Limb (tissue), 2 donors: ENCODE results near the gene RAB39B.
"Not testable (repeated sequence)": the region's sequence is repeated elsewhere in the genome, so short reads cannot be mapped to it uniquely, and the experiment has no call there.

Experiments
- DNase-seq, 2 donors: peaks; one replicate each; pipeline ENCODE4 v3.0.0-alpha.2; 2016; ENCODE audit errors: extremely low spot score in 2 of 2

The RAB39B gene, protein sequence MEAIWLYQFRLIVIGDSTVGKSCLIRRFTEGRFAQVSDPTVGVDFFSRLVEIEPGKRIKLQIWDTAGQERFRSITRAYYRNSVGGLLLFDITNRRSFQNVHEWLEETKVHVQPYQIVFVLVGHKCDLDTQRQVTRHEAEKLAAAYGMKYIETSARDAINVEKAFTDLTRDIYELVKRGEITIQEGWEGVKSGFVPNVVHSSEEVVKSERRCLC

DNA sequence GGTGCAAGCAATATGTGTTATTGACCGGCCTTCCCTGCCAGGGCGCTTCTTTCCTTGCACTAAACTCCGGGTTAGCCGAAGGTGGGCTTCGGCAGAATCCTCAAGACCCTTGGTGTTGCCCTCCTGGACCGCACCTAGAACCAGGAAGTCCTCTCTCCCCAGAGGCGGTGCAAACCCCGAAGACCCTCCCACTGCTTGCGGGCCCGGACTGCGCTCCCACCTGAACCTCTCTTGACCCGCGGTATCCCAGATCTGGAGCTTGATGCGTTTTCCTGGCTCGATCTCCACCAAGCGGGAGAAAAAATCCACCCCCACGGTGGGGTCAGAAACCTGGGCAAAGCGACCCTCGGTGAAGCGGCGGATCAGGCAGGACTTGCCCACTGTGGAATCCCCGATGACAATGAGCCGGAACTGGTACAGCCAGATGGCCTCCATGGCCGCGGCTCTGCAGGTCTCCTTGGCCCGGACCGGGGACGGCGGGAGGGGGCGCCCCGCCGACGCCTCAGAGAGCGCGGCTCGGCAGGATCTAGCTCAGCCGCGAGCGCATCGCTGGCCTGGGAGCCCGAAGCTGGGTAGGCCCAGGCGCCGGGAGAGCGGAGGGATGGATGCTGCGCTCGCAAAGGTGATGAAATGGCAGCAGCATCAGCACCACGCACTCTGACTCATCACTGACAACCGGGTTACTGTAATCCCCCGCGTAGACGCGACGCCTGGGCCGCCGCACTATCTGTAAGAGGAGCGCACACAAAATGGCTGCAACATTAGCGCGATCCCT, at the start of gene RAB39B:
Gene RAB39B, minus strand, starts transcription at position 638 of the 775 bp plus-strand sequence. Its CDS starts 203 bp downstream, at position 435.
- peak; percentile 30 to 59 for DNase-seq

DNA sequence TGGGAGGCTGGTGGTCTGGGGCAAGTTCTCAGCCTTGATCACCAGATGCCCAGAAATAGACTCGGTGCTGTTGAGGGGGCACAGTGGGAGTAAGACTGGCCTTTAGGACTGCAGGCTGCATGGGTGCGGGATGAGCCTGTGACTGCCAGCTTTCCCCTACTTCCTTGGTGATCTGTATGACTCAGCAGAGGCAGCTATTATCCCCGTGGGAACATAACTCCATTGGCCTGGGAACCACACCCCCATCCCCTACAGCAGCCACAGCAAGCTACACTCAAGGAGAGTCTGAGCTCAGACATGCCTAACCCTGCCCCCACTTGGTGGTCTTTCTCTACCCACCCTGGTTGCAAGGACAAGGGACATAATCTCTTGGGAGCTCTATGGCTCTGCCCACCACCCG, 49.5 kb upstream of the RAB39B start:
- DNase-seq = no peak

DNA sequence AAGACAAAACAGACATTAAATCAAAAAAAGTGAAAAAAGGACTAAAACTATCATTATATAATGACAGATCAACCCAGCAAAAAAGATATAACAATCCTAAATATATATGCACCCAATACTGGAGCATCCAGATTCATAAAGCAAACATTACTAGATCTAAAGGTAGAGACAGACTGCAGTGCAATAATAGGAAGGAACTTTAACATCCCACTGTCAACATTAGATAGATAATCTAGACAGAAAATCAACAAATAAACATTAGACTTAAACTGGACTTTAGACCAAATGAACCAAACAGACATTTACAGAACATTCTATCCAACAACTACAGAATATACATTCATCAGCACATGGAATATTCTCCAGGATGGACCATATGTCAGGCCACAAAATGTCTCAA, 29.5 kb upstream of the RAB39B start:
- DNase-seq = no peak

DNA sequence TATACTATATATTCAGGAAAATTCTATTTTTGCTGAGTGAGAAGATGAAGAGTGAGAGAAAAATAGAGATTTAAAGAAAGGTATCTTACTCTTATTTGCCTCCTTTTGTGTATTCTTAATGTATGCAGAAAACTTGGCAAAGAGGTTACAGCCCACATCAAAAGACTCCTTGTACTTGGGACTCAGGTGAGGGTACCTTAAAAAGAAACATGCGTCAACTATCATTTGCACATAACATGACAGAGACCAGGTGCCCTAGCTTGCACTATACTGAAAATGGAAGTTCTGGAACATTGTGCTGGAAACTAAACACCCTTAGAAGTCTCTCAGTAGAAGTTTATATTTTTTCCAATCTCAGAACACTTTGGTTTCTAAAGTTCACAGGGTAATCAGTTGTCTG, 15.6 kb upstream of the RAB39B start:
- no peak for DNase-seq

DNA sequence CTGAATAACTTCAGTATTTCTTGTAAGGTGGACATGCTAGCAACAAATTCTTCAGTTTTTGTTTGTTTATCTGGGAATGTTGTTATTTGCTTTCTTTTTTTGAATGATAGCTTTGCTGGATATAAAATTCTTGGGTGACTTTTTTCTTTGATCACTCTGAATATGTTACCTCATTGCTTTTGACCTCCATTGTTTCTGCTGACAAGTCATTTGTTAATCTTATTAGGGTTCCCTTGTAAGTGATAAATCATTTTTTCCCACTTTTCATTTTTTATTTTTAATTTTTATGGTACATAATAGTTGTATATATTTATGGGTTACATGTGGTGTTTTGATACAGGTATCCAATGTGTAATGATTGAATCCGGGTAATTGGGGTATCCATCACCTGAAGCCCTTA, 6.7 kb upstream of the RAB39B start:
- no peak for DNase-seq

DNA sequence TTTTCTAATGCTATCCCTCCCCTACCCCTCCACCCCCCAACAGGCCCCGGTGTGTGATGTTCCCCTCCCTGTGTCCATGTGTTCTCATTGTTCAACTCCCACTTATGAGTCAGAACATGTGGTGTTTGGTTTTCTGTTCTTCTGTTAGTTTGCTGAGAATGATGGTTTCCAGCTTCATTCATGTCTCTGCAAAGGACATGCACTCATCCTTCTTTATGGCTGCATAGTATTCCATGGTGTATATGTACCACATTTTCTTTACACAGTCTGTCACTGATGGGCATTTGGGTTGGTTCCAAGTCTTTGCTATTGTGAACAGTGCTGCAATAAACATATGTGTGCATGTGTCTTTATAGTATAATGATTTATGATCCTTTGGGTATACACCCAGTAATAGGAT, 3.7 kb upstream of the RAB39B start:
- DNase-seq = not testable (repeated sequence)

DNA sequence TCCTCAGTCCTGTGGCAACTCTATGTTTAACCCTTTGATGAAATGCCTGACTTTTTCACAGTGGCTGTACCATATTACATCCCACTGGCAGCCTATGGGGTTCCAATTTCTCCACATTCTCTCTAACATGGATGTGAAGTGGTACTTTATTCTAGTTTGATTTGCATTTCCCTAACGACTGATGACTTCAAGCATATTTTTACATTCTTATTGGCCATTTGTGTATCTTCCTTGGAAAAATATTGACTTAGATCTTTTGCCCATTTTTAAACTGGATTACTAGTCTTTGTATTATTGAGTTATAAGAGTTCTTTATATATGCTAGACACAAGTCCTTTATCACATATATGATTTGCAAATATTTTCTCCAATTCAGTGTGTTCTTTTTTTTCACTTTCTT, 2.1 kb upstream of the RAB39B start:
- no peak for DNase-seq

DNA sequence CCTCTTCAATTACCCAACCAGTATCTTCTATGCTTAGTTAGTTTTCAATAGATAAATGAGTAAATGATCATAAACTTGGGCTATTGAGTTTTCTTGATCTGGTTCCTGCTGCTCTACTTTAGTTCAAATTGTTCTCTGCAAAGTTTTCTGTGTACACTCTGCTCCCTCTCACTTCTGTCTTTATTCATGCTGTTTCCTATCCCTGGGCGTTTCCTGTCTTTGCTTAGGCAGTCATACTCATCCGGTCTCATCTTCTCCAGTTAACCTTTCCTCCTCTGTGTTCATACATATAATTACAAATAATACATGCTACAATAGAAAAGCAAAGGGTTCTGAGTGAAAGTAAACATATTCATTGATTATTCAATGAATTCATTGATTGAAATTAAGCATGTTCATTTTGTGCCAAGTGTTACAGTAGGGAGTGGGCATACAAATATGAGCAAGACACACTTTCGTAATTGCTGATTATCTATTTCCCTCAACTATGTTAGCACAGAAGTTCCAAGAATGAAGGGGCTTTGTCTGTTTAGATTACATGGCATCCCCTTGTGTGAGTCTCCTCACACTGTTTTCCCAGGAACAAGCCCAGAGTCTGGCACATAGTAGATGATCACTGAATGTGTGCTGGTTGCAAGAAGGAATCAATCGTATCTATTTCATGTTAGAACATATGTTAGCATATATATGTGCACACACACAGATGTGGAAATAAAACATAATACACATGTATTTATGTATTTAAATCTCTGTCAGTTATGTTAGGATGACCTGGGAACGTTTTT, 1.1 kb downstream of the RAB39B start:
- DNase-seq = no peak

DNA sequence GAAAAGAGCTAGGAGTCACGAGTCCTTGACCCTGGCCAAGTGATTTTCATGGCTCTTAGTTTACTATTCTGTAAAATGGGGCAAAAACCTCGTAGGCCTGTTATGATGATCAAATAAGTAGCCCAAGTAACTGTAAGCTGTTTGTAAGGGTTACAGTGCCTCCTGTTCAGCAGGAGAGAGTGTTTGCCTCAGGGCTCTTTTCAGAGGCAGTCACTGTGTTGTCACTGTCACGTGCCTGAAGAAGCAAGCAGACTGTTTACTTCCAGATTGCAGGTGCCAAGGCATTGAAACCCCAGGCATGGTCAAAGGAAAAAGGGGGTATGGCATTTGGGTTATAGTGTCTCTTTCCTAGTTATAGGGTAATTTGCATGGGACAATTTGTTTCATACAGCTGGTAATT, 4.5 kb downstream of the RAB39B start:
- no peak for DNase-seq

DNA sequence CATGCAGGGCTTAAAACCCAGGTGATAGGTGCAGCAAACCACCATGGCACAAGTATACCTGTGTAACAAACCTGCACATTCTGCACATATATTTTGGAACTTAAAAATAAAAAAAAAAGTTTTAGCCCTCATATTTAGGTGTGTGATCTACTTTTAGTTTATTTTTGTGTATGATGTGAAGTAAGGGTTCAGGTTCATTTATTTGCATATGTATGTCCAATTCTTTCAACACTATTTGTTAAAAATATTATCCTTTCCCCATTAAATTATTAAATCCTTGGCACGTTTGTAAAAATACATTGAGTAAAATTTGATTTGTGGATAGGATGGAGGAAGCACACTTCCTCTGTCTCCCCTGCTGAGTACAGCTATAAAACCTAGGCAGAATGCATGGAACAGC, 12.9 kb downstream of the RAB39B start:
- no peak for DNase-seq

DNA sequence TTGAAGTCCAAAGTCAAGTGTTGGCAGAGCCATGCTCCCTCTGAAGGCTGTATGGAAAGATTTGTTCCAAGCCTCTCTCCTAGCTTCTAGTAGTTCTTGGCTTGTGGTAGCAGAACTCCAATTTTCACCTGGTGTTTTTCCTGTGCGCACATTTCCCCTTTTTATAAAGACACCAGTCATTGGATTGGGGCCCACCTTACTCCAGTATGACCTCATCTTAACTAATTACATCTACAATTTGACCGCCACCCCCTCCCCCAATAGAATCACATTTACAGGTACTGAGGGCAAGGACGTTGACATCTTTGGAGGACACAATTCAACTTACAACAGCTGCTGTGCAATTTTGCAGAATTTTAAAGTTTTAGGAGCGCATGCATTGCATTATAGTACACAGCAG, 16.8 kb downstream of the RAB39B start:
- no peak for DNase-seq

DNA sequence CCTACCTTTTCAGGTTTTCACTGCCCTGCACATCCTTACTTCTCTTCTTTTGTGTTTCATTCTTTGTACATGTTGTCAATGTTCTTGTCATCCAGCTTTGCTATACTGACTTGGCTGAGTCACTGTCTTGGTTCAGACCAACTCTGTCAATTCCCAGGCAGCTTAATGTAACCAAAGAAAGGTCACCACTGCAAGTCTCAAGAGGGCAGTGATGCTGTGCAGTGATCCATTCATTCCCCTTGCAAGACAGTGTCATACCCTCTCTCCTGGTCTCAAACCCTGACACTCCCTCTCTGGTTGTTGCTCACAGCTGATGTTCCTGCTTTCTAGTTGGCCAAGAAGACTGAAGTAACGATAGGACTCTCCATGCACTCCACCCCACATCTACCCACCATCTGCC, 17.5 kb downstream of the RAB39B start:
- DNase-seq = no peak

DNA sequence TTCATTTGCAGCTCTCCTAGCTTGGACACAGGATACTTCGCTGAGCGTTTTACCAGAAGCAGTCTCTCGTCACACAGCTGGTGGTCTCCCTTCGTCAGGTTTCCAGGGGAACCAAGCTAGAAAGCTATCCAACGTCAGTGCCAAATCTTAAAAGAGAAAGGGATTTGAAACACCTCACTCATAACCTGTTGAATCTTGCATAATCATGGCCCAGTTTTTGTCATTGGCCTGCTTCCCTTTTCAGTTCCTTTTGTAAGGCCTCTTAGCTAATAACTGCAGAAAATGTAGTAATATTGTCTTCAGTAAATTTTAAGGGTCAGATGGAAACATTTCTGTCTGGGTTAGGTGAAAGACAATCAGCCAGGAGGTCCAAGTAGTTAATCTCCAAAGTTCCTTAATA, 22.0 kb downstream of the RAB39B start:
- DNase-seq = no peak

DNA sequence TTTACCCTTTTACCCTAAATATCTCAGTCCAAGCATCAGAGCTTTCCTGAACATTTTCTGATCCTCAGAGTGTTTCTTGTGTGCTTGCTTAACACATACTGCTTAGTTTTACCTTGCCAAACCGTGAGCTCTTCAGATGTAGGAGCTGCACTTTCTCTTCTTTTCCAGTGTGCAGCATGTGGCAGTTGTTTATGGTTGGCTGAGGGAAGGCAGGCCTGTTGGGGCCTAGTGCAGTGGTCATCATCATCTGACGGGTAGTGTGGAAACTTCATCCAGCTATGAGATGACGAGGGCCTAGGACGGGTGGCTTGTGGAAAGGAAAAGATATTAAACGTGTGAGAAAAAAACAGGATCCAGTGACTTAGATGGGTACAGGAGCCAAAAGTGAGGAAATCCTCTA, 26.6 kb downstream of the RAB39B start:
- no peak for DNase-seq

DNA sequence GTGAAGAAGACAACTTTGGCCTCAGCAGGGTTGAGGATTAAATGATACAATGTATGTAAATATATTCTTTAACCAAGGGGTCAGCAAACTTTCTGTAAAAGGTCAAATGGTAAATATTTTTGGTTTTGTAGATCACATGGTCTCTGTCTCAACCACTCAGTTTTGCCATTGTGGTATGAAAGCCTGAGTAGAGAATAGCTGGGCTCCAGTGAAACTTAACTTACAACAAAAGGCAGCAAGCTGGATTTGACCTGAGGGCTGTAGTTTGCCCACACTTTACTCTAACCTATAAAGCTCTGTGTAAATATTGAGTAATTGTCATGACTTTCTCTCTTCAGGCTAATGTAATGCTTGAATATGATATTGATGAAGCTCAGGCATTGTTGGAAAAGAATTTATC, 28.4 kb downstream of the RAB39B start:
- no peak for DNase-seq

DNA sequence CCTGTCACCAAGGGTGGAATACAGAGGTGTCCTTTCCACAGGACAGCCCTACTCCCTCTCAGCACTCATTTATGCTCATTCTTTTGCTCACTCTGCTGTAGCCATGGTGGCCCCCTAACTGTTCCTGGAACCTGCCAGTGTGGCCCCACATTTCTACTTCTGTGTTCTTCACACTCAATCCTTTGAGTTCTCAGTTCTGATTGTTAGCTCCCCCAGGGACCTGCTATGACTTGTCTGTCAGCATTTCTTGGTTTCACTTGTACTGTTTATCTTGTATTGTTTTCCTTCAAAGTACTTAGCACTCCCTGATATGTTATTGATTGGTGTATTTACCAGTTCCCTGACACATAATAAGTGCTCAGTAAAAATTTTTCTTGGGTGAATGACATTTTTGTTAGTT, 33.1 kb downstream of the RAB39B start:
- DNase-seq = no peak

DNA sequence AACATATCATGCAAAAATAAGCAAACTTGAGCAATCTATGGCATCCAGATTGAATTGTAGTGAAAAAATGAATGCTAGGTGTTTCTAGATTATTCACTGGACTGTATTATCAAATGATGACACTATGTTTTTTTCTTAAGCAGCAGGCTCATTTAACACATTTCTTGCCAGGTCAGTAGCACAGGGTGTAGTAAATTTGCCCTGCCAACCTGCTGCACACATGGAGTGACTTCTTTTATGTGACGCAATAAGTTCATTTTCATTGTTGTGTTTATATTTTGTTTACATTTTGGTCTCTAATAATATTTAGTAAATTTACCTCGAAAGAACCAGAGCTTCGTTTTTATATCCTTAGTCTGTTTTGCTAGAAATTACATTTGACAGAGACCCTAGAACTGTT, 38.5 kb downstream of the RAB39B start:
- DNase-seq = no peak

DNA sequence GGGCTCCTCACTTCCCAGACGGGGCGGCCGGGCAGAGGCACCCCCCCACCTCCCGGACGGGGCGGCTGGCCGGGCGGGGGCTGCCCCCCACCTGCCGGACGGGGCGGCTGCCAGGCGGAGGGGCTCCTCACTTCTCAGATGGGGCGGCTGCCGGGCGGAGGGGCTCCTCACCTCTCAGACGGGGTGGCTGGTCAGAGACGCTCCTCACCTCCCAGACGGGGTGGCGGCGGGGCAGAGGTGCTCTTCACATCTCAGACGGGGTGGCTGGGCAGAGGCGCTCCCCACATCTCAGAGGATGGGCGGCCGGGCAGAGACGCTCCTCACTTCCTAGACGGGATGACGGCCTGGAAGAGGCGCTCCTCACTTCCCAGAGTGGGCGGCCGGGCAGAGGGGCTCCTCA, 40.5 kb downstream of the RAB39B start:
- not testable (repeated sequence) for DNase-seq

DNA sequence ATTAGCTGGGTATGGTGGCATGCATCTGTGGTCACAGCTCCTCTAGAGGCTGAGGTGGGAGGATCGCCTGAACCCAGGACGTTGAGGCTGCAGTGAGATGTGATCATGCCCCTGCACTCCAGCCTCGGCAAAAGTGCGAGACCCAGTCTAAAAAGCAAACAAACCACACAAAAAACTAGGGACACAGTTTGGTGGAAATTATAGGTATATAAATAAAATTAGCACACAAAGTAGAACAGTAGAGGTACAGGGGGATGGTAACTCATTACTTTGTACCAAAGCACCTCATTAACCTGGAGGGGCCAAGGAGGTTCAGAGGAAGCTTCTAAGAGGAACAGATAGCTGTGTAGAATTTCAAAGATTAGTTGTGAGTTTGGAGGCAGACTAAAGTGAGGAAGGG, 42.9 kb downstream of the RAB39B start:
- DNase-seq = no peak

DNA sequence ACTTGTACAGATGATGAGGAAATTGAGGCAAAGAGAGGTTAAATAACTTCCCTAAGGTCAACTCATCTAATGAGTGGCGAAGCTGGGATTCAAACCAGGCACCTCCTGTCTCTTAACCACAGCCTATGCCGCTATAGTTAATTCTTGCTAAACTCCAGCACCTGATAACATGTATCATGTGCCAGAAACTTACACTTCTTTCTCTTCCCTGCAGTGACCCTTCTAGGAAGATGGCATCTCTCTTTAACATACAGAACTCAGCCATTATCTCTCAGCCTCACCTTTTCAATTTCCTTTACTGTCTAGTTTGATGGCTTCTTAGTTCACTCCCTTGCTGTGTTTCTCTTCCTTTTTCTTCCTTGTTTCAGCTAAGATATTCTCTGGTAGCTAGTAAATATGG, 45.5 kb downstream of the RAB39B start:
- DNase-seq = no peak

DNA sequence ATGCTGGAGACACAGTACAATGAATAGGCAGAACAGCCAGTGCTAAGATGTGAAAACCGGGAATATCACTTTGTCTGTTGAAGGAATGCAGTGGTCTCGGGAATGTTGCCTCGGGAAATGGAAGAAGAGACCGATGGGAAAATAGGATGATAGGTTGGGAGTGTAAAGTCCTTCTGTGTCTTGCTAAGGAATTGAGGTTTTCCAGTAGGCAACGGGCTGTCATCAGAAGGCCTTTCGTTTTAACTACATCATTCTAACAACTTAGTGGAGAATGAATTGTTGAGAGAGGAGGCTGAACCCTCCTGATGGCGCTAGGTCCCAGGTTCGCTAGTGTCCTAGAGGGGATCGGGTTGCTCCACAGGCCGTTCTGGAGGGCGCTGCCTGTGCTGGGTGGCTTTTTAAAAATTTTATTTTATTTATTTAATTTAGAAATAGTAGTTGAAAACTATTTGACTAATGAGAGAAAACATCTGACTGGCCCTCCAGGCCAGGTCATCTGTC, 47.3 kb downstream of the RAB39B start:
- DNase-seq = no peak

DNA sequence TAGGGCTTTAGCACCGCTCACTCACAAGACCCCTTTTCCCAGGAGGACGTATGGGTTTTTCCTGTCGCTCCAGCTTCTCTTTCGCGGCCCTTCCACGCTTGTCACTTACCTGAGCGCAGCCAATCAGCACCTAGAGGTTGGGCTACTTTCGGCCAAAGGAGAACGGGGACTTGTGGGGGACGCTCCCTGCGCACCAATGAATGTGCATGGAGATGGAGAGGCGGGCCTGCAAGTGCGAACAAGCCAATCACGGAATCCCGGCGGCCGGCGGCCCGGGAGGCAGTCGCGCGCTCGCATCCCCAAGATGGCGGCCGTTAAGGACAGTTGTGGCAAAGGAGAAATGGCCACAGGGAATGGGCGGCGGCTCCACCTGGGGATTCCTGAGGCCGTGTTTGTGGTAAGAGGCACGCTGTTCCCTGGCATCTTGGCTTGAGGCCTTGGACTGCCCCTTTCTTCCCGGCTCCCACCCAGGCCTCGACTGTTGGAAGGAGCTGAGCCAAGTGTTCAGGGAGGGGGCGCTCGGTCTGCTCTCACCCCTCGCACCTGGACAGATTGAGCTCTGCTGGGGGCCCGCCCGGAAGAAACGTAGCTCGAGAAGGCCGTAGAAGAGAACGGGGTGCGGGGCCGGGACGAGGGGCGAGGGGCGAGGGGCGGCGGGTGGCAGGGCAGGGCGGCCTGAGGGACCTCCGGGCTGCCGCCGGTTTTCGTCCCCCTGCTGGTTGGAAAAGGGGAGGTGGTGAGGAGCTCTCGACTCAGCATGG, 47.9 kb downstream of the RAB39B start, which contains the start of gene VBP1:
Gene VBP1, plus strand, starts transcription at position 282 of the 761 bp plus-strand sequence. Its CDS starts 23 bp downstream, at position 305.
- DNase-seq = peak; percentile 89 to 90
